GM21360 (cell line): ENCODE measurements around the gene BAG2.

Source experiments
- ATAC-seq: cut with Tn5 transposase; IDR thresholded peaks from one replicate; pipeline ENCODE4 v1.9.1; 2021; ENCODE audit warnings: mild to moderate bottlenecking, moderate library complexity; ENCODE audit not compliant: unreplicated experiment

Gene BAG2

DNA sequence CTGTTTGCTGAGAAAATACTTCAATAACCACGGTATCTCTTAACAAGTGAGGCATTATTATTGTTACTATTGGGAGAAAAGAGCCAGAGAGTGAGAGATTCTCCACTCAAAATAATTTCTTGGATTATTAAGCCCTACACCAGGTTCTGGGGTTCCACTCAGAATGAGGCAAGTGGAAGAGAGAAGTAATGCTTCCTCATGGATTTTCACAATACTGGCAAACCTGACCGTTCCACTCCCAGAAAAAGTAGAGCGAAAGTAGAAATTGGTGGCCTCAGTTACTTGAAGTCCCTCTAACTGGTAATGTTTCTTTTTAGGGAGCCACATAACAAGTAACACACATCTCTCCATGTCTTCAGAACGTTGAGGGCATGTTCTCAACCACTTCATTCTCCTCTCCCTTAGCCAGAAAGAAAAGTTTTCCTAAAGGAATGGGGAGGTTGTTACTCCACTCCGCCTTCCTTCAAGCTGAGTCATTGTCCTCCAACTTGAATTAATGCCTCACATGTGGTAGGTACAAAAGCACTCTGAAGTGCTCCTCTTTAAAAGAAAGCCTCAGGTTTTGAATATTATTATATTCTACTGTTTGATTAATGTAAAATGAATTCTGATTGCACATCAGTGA, 1.9 kb downstream of the BAG2 start:
- no peak for ATAC-seq

DNA sequence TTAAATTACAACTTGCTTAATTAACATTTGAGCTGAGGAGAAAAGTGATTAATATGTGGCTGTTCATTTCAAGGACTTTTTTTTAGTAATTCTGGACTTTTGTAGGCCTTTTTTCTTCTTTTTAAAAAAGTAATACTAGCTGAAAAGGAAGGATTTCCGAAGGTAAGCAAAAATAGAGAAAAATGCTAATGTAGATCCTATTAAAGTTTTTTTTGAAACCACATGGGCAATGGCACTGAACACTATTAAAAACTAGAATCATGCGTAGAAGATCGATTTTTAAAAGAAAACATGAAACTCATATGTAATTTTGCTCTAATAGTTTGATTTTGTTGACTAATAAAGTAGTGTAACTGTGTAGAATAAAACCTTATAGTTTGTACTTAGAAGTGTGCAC, 2.4 kb downstream of the BAG2 start:
- no peak for ATAC-seq

DNA sequence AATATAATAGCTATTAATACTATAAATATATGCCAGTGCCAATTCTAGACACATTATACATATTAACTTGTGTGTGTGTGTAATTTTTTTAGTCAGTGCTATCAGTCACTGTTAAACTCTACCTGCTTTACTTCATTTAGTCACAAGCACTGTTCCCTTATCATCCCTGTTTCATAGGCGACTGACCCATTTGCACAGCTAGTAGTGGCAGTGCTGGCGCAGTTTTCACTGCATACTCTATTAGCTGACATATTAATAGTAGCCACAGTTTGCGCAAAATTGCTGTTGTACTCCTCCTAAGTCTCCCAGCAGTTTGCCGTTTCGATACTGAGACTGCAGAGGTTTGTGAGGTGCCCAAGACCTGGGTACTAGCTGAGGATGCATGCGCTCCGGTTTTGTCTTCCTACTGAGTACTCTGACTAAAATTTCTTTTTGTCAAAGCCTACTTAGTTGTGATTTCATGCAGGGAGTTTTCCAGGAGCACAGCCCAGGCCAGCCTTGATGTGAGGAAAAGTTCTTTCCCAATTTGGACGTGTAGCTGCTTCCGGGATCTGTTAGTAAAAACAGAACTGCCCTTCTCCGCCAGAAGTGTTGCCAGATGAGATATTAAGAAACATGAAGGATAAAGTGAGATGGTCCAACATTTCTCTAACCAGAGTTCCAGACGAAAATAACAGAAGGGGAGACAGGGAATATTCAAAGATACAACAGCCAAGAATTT, 5.6 kb downstream of the BAG2 start:
- no peak for ATAC-seq

DNA sequence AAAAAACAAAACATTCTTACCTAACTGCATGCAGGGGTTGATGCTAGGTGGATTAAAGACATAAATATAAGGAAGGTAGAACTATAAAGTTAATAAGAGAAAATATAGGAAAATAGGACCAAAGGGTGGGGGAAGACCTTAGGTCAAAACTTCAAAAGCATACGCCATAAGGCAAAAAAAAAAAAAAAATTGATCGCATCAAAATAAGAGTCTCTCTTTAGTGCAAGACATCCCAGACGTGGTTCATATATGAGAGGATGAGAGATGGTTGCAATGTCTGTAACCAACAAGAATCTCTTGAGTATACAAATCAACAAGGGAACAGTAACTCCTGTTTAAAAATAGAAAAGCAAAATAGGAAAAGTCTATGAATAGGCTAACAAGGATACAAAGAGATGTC, 8.5 kb downstream of the BAG2 start:
- ATAC-seq: no peak

DNA sequence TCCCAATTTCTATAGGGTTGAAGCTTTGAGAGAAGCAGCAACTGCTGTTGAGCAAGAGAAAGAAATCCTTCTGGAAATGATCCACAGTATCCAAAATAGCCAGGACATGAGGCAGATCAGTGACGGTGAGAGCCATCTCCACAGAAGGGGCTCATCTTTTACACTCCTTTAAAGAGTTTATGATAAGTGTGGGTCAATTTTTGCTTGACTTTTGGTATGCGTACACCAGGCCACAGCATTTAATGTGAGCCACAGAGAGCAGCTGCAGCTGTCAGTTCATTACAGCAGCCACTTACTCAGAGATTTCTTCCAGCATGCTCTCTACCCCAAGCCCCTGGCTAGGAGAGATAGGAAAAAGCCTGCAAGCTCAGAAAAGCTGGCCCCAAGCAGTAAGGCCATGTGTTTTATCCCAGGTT, 9.9 kb downstream of the BAG2 start:
- no peak for ATAC-seq

DNA sequence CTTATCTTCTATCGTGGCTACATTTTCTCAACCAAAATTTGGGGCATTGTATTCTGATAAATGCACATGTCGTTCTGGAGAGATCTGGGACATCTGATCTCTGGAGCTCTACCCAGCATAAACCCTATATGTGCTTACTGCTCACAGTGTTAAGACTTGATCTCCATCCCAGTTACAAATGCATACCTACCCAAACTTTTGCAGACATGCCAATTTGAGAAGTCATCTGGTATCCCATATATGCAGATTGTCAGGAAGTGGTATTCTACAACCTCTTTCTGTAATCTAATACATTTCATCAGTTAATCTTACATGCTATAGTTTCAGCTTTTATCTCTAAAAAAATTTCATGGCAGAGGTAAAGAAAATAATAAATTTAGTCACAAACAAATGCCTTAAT, 11.2 kb downstream of the BAG2 start:
- no peak for ATAC-seq

DNA sequence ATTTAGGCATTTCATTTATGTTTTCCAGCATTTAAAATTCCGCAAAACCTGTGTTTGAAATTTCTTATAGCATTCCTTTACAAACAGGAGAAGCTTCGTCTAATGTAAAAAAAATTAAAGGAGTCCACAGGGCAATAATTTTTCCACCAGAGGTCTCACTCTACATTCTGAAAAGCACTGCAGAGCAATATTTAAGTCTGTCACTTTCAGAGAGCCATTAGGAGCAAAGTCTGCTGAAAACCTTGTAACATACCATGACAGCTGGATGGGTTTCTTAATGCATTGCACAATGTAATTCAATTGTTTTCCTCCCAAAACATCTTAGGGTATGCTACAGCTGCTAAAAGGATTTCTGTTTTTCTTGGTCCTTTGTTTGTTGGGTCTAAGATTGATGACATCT, 18.0 kb downstream of the BAG2 start:
- ATAC-seq: no peak

DNA sequence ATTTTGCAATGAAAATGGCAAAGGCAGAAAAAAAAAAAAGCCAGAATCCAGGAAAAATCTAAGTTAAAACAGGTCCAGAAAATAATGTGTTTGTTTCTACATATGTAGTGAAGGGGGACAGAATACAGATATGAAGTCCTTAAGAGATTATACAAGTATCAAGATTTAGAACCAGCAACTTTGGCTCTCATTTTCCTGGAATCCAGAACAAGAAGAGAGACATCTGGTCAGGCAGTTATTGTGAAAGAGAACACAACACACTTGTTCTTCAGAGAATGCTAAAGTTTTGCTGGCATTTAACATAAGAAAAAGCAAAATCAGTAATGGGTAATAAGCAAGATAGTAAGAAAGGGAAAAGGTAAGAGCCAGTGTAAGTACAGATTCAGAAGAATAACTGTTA, 21.1 kb downstream of the BAG2 start:
- ATAC-seq: no peak

DNA sequence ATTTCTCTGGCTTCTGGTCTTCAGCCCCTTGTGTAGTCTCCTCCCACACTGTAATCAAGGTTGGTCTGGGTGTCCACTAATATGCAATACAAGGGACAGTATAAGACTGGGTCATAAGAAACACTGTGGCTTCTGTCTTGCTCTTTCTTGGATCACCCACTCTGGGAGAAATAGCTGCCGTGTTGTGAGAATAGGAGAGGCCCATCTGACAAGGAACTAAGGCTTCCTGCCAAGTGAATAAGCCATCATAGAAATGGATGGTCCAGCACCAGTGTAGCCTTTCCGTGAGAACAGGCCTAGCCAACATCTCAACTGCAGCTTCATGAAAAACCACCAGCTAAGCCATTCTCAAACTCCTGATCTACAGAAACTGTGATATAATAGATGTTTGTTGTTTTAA, 23.3 kb downstream of the BAG2 start:
- ATAC-seq: no peak

DNA sequence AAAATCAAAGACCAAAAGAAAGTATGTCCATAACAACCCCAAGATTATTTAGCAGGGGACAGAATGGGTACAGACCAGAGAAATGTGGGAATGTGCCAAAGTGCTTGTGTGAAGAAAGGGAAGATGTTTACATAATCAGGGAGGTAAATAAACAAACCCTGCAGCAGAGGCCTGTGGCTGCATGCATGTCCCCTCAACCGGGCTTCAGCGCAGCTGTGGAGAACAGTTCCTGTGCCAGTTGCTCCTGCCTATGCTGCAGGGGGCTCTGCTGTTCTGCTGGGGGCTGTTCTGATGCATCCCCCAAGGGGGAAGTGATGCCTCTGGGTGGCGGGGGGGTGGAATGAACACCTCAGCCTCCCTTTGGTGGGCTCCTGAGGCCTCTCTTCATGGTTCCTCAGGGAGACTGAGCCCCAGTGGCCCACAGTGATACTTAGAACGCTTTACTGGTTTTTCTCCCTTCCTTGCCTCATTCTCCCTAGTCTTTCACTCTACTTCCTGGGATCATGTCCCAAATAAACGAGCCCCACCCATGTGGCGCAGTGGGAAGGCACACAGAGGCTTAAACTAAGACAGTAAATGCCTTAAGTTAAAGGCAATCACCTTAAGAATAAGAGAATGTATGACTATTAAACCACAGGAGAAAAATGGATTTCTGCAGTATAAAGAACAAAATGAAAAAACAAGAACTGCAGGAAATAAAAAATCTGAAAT, 27.0 kb downstream of the BAG2 start:
- no peak for ATAC-seq

DNA sequence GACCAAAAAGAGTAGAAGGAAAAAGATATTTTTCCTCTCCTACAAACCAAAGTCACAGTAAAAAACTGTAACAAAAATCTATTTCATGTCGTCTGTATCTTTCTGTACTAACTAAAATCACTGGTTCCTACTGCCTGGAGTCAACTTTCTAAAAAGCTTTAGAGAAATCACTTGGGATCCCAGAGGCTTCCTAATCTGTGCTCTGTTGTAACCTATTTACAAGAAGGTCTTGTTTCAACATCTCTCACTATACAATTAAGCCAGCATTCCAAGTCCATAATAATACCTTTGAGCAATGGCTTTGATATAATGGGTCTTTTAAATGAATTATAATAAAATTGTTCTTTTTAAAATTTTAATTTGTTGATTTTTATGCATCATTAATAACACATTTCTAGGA, 29.6 kb downstream of the BAG2 start:
- no peak for ATAC-seq

DNA sequence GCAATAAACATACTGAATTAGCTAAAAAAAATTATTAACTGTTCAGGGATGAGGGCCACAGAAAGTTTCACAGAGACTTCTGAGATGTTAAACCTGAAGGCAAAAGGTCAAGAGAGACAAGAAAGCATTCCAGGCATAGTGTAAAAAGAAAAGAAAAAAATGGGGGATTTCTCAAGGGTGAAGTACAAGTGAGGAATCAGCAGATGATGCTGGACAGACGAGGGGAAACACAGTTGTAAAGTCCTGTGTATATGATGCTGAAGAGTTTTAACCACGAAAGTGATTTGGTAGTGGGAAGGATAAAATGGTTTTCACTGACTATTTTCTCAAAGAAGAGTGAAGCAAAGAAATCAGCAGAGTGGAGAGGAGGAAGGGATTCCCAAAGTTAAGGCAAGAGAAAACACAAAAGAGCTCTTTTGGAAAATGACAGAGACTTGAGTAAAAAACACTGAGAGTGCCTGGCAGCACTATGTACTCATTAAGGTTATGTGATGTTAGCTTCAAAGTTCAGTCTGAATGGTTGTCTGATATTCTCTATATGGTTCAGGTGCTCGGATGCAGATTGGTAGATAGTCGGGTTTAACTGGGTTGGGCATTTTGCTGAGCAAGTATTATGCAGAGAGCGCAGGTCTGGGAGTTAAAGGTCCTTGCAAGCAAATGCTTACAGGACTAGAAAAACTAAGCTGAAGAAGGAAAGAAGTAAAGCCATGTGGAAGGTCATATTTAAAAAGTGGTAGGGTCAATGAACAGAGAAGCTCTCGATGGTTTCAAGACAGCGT, 33.6 kb downstream of the BAG2 start:
- ATAC-seq: no peak

DNA sequence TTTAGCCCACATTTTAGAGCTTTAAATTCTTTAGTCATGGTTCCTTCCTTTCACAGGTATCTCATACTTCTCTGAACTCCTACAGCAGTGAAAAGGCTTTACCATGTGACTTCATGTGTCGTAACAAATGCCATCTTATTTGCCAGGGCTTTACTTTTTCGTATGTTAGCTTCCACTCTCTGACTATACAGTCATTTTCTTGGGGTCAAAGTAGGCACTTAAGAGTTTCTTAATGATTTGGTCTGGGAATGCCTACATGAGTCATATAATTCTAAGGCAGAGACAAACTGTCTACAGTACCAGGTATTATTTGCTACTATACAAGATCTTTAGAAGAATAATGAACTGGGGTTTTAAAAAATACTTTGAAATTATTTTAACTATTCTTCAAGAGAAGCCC, 35.0 kb downstream of the BAG2 start:
- no peak for ATAC-seq

DNA sequence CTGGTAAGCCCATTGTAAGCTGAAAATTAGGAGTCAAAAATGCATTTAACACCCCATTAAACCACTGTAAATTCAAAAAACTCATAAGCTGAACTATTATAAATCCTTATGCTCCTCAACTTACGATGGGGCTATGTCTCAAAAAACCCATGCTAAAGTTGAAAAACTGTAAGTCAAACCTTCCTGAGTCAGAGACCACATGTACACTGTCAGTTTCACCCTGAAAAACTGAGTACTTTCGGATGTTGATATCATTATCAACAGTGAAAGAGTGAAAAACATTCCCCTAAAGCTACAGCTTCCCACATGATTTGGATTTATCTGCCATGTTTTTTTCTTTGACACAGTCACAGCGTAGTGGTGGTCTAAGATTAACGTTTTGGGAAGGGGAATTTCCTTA, 35.7 kb downstream of the BAG2 start:
- no peak for ATAC-seq

DNA sequence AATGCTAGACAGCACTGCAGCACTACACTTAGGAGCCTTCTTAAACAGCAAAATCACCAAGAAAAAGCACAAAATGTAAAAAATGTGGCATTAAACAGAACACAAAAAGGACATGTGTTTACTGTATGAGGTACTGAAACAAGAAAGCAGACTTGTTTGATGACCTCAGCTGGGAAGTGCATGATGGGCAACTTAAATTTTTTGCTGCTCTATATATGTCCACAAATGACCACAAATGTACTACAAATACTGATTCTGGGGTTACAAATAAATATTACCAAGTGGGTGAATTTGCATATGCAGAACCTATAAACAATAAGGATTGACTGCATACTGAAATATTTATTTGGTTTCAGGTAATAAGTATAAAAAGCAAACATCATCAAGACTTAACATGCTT, 36.9 kb downstream of the BAG2 start:
- no peak for ATAC-seq

DNA sequence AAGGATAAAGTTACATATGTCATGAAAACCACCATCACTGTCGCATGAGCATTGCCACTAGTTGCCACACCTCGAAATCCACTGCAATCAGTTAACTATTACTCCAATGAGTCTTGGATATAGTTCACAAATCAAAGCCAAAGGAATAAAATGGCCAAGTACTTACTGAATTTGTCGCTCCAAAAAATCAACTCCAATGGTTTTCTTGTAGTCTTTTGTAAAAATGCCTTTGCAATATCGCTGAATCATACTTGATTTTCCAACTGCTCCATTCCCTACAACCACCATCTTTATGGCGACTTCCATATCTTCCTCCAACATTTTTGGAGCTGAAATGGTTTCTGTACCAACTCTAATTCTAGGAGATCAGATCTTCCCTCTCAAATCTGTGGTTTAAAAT, 37.9 kb downstream of the BAG2 start:
- no peak for ATAC-seq

DNA sequence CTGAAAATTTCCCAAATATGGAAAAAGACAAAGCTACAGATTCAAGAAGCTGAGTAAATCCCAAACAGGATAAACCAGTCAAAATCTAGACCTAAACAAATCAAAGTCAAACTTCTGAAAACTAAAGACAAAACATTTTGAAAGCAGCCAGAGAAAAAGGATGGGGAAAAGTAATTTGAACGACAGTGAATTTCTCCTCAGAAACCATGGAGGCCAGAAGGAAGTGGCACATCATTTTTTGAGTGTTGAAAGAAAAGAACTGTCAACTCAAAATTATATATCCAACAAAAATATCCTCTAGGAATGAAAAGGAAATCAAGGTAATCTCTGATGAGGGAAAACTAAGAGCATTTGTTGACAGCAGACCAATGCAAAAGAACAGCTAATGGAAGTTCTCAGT, 43.1 kb downstream of the BAG2 start:
- ATAC-seq: no peak

DNA sequence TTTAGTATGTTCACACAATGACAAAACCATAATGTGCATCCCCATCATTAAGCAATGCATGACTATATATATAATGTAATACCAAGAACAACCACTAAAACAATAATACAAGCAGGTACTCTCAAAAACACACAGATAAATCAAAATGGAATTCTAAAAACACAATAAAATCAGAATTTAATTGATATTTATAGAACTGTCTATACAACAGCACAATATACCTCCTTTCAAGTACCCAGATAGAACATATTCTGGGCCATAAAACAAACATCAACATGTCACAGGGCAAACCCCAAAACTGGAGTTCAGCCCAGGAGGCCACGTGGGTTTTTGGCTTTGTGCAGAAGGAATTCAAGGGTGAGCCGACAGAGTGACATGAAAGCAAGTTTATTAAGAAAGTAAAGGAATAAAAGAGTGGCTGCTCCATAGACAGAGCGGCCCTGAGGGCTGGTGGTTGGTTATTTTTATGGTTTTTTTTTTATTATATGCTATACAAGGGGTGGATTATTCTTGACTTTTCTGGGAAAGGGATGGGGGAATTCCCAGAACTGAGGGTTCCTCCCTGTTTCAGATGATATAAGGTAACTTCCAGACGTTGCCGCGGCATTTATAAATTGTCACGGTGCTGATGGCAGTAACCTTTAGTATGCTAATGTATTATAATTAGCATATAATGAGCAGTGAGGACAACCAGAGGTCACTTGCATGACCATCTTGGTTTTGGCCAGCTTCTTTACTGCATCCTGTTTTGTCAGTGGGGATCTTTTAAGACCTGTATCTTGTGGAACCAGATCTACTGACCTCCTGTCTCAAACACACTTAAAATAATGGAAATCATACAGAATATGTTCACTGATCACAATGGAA, 44.3 kb downstream of the BAG2 start:
- no peak for ATAC-seq

DNA sequence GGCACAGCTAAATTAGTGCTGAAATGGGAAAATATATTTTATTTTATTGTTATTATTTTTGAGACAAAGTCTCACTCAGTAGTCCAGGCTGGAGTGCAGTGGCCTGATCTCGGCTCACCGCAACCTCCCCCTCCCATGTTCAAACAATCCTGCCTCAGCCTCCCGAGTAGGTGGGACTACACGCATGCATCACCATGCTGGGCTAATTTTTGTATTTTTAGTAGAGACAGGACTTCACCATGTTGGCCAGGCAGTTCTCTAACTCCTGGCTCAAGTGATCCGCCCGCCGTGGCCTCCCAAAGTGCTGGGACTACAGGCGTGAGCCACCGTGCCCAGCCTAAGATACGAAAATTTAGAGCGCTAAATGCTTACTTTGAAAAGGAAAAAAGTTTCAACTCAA, 45.1 kb downstream of the BAG2 start:
- ATAC-seq: no peak

DNA sequence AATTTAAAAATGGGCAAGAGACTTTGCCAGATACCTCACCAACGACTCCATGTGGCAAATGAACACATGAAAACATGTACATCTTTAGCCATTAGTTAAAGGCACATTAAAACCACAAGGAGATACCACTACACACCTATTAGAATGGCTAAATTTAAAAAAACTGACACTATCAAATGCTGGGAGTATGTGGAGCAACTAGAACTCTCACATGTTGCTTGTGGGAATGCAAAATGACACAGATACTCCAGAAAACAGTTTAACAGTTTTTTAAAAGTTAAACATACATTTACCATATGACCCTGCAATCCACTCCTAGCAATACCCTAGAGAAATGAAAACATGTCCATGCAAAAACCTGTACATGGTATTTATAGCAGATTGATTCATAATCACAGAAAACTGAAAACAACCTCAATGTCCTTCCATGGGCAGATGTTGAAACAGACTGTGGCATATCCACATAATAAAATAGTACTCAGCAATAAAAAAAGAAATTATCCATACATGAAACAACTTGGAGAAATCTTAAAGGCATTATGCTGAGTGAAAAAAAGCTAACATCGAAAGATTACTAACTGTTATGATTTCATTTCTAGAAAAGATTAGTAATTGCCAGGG, 48.1 kb downstream of the BAG2 start:
- ATAC-seq: no peak
